ENCODE results near the gene RBM17.
A peak's percentile ranks its signal among the peaks of the same experiment; 100 is the strongest.
"Not testable (repeated sequence)": the region's sequence is repeated elsewhere in the genome, so short reads cannot be mapped to it uniquely, and the experiment has no call there.

The RBM17 gene

GRCh38 chr10:6088721-6089333 lies at the start of gene RBM17:
Gene RBM17 (plus strand): TSS chr10:6089034. CDS start chr10:6097066, 8,032 bp downstream.
- DNase-seq (ENCODE audit: low spot score): peak; percentile 96

DNA sequence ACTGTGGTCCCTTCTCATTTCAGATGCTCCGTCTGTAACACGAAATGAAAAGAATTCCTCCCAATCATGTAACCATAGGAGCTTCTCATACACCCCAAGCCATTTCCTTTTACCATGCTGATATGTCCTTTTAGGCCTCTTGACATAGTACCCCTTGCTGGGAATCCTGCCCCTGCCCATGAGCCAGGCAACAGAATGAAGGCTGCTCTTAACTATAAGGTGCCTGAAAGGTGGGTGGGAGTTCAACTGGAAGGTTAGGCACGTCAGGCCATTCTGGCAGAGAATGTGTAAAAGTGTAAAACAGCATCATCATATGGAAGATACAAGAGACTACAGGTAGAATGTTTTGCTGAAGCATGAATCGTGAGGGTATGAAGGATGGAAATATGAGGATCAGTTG lies 49.1 kb upstream of the RBM17 start:
- no peak for DNase-seq (ENCODE audit: low spot score)

GRCh38 chr10:6040205-6040604 lies 48.6 kb upstream of the RBM17 start:
- DNase-seq (ENCODE audit: low spot score): no peak

GRCh38 chr10:6043377-6043776 lies 45.5 kb upstream of the RBM17 start:
- not testable (repeated sequence) for DNase-seq (ENCODE audit: low spot score)

GRCh38 chr10:6044060-6044459 lies 44.8 kb upstream of the RBM17 start:
- no peak for DNase-seq (ENCODE audit: low spot score)

GRCh38 chr10:6044751-6045313 lies 44.0 kb upstream of the RBM17 start:
- no peak for DNase-seq (ENCODE audit: low spot score)

- DNase-seq (ENCODE audit: low spot score): no peak
These were observed 43.5 kb upstream of the RBM17 start for GRCh38 chr10:6045314-6045848.

- no peak for DNase-seq (ENCODE audit: low spot score)
These were observed 42.7 kb upstream of the RBM17 start for GRCh38 chr10:6045878-6046772.

- no peak for DNase-seq (ENCODE audit: low spot score)
These were observed 41.8 kb upstream of the RBM17 start for GRCh38 chr10:6046773-6047611.

- DNase-seq (ENCODE audit: low spot score): no peak
These were observed 41.0 kb upstream of the RBM17 start for GRCh38 chr10:6047847-6048246.

GRCh38 chr10:6048281-6049030 lies 40.4 kb upstream of the RBM17 start:
- DNase-seq (ENCODE audit: low spot score): no peak

GRCh38 chr10:6049031-6049400 lies 39.8 kb upstream of the RBM17 start:
- no peak for DNase-seq (ENCODE audit: low spot score)

DNA sequence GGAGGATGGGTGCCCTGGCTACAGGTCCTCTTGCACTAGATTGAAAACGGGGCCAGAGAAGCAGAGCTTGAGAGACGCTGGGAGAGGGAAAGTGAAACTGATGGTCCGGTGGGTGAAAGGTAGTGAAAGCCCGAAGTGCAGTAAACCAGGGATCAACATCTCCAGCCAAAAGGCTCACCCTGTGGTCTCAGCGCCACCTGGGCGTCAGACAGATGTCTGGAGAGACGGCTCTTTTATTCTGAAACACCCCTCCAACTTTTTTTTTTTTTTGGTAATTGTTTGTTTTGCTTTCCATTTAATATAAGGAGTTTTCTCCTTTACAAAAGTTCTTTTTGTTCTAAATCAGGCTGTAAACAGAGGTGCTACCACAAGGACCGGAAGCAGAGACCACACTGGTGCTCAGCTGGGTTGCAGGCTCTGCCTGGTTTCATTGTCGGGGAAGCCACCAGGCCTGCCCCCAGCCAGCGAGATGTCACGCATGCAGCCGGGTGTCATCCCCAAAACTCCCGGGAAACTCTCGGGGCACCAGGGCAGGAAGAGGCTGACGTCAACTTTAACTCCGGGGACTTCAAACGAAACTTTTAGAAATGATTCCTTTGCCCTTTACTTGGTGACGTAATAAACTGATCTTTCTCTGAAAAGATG lies 37.9 kb upstream of the RBM17 start:
- DNase-seq (ENCODE audit: low spot score): peak; percentile 66

GRCh38 chr10:6052247-6053221 lies 36.3 kb upstream of the RBM17 start:
- no peak for DNase-seq (ENCODE audit: low spot score)

- no peak for DNase-seq (ENCODE audit: low spot score)
These were observed 35.5 kb upstream of the RBM17 start for GRCh38 chr10:6053303-6053702.

GRCh38 chr10:6053816-6054631 lies 34.8 kb upstream of the RBM17 start:
- DNase-seq (ENCODE audit: low spot score): no peak

DNA sequence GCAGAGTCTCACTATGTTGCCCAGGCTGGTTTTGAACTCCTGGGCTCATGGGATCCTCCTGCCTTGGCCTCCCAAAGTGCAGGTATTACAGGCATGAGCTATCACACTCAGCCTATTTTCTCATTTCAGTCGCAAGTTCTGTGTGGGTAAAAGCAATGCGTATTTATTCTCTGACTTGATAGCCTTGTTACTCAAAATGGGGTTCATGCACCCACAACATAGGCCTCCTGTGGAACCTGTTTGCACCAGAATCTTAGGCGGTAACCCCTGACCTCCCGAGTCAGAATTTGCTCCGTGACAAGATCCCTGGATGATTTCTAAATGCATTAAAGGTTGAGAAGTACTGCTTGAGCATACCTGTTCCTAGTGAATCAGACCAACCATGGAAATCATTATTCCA lies 34.0 kb upstream of the RBM17 start:
- no peak for DNase-seq (ENCODE audit: low spot score)

- no peak for DNase-seq (ENCODE audit: low spot score)
These were observed 32.9 kb upstream of the RBM17 start for GRCh38 chr10:6055929-6056328.
